Activated naive CD4-positive, alpha-beta T cell treated with anti-CD3 and anti-CD28 coated beads for 36 hours (primary cell): ENCODE results near the gene MLST8. TPM values are rescaled to one million over a fixed set of nuclear protein-coding genes. Genes with fewer than 3 reads are reported as not detected.
A peak's percentile ranks its signal among the peaks of the same experiment; 100 is the strongest.

ENCODE experiments used
- CTCF ChIA-PET: fragments of 350-600 bp; sonication (Branson Sonifier 250); formaldehyde crosslinking; loops from one replicate; lab custom pipeline; 2021; ENCODE audit warnings: antibody characterized with exemption; lab: Charles Lee
- DNase-seq: peaks from one replicate; pipeline ENCODE4 v3.0.0-alpha.2; 2020
- H3K27ac Mint-ChIP-seq: one replicate; pipeline ENCODE4 v1.8.0; 2021; ENCODE audit warnings: mild to moderate bottlenecking, mixed read lengths
- H3K27me3 Mint-ChIP-seq: one replicate; pipeline ENCODE4 v1.8.0; 2021; ENCODE audit warnings: low read depth, mixed read lengths
- H3K36me3 Mint-ChIP-seq: one replicate; pipeline ENCODE4 v1.8.0; 2021; ENCODE audit warnings: low read depth, mixed read lengths
- H3K4me1 Mint-ChIP-seq: one replicate; pipeline ENCODE4 v1.8.0; 2021; ENCODE audit warnings: low read depth, mixed read lengths
- H3K4me3 Mint-ChIP-seq: one replicate; pipeline ENCODE4 v1.8.0; 2021; ENCODE audit warnings: mild to moderate bottlenecking, moderate library complexity, mixed read lengths
- H3K9me3 Mint-ChIP-seq: one replicate; pipeline ENCODE4 v1.8.0; 2021; ENCODE audit warnings: mixed read lengths
- intact Hi-C: fragments of 100-400 bp; cut with micrococcal nuclease; formaldehyde crosslinking; loops from one replicate; pipeline ENCODE4 v1.15.1; 2023
- total RNA-seq, 2 experiments: library from RNA; stranded (reverse); gene quantifications; one replicate each; pipeline ENCODE4 v1.2.3, GENCODE V29; 2021

MLST8 gene
- total RNA-seq, 2 experiments from 2014 or later, result 70.0 to 70.1 TPM

DNA sequence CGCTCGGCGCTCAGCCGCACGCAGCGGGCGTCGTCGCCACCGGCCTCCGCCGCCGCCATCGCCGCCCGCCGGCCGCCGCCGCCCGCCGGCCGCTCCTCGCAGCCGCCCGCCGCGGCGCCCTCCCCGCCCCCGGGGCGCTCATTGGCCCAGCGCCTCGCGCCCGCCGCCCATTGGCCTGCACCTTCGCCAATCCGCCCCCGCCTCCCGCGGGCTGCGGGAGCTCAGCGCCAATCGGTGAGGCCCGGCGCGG is 9.4 kb downstream of the MLST8 start, which contains the start of gene PGP:
Gene PGP (minus strand): TSS at position 122 of the 250 bp plus-strand sequence. CDS start 63 bp downstream, at position 59.
- H3K4me3 Mint-ChIP-seq, result peak within 1 kb of the TSS; percentile 83
- intact Hi-C loops, result loop anchor here (2.0 to 10.0 kb wide), 4 partner anchors 36 to 210 kb away; partner anchors contain the start of genes CCNF, ECI1, RNPS1 and TRAF7
- peaks cover 13% of the 10 kb centered on the region for H3K36me3 Mint-ChIP-seq
- no peaks in the 10 kb centered on the region for H3K27me3 Mint-ChIP-seq
- H3K4me1 Mint-ChIP-seq, result peaks cover 22% of the 10 kb centered on the region
- no peaks in the 10 kb centered on the region for H3K9me3 Mint-ChIP-seq
- DNase-seq, result no peak
- H3K27ac Mint-ChIP-seq, result peak within 1 kb of the TSS; percentile 84
- CTCF ChIA-PET, result interaction anchor here (2.4 kb wide), 1 partner anchor 20 kb away, joined by 10 read pairs; no protein-coding TSS in a partner anchor

DNA sequence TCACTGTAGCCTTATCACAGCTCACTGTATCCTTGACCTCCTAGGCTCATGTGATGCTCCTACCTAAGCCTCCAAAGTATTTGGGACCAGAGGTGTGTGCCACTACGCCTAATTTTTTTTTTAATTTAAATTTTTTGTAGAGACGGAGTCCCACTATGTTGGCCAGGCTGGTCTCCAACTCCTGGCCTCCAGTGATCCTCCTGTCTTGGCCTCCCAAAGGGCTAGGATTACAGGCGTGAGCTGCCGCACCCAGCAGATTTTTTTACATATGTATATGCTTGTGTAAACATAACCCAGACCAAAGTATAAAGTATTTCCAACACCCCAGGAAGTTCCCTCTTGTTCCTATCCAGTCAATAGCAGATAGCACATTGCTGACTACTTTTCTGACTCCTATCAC is 11.1 kb downstream of the MLST8 start:
- intact Hi-C loops, result loop anchor here (10.0 kb wide), 1 partner anchor 208 kb away; the partner anchor contains the start of gene CCNF
- Mint-ChIP-seq H3K36me3 (peaks cover 13% of the 10 kb centered on the region), H3K4me3 (peak overlapping the region; percentile 83), H3K27me3 (no peaks in the 10 kb centered on the region), H3K9me3 (no peaks in the 10 kb centered on the region), H3K4me1 (peaks cover 22% of the 10 kb centered on the region), H3K27ac (no peak overlapping the region)
- CTCF ChIA-PET, result interaction anchor here (0.6 to 2.4 kb wide), 3 partner anchors 21 to 212 kb away, joined by 4 to 10 read pairs (median 5); no protein-coding TSS in a partner anchor
- no peak for DNase-seq

DNA sequence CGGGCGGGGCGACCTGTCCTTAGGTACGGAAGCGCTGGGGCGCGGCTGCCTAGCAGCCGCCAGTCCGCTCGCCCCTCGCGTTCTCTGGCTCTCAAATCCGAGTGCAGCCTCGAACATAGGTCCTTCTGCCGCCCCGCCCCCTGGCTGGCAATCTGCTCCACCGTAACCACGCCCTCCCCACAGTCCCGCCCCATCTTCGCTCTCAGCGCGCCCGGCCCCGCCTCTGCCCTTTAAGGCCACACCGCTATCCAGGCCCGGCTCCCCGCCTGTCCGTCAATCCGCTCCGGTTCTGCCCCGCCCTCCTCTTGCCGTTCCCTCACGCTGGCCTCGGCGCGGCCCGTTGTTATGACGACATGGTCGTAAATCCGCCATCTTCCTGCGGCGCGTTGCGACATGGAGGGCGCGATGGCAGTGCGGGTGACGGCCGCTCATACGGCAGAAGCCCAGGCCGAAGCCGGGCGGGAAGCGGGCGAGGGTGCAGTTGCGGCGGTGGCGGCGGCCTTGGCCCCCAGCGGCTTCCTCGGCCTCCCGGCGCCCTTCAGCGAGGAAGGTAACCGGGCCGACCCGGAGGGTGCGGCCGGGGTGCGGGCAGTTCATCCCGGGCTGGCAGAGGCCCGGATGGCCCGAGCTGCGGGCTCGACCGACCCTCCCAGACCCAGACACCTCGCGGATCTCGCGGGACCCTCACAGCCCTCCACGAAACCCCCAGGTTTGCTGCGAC is 18.1 kb downstream of the MLST8 start, which contains the start of gene E4F1:
Gene E4F1 (plus strand): TSS at position 371 of the 721 bp plus-strand sequence. CDS start 23 bp downstream, at position 394.
- peak within 1 kb of the TSS; percentile 18 for H3K27ac Mint-ChIP-seq
- H3K27me3 Mint-ChIP-seq, result no peaks in the 10 kb centered on the region
- intact Hi-C loops, result loop anchor here (1.0 to 5.0 kb wide), 9 partner anchors 8 to 803 kb away; partner anchors contain the start of genes ATP6V0C, ECI1, KCTD5 and MLST8
- CTCF ChIA-PET, result no interaction called here
- H3K4me1 Mint-ChIP-seq, result peaks cover 22% of the 10 kb centered on the region
- no peaks in the 10 kb centered on the region for H3K36me3 Mint-ChIP-seq
- H3K4me3 Mint-ChIP-seq, result peak within 1 kb of the TSS; percentile 78
- DNase-seq, result peak; percentile 100
- H3K9me3 Mint-ChIP-seq, result no peaks in the 10 kb centered on the region

DNA sequence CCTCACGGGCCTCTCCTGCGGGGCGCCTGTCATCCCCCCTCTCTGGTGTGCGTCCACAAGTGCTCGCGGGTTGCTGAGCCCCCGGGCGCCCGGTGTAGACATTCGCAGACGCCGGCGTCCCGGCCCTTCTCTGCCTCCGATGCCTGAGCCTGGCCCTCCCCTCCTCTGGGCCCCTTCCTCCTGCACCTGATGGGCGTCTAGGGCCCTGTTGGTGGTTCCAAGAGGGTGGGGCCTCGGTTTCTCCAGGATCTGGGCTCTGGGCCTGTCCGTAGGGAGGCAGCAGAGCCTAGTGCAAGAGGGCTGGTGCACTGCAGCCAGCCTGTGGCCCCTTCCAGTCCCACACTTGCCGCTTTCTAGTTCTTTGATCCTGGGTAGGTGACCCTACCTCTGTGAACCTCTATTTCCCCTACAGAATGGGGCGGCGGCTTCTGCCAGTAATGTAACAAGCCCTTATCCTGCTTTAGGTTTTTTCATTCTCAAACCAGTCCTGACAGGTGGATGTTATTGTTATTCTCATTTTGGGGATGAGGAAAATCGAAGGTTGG is 18.8 kb downstream of the MLST8 start:
- Mint-ChIP-seq H3K4me3 (peak overlapping the region; percentile 78), H3K9me3 (no peaks in the 10 kb centered on the region), H3K27me3 (no peaks in the 10 kb centered on the region), H3K4me1 (peaks cover 22% of the 10 kb centered on the region), H3K27ac (peak overlapping the region; percentile 18), H3K36me3 (no peaks in the 10 kb centered on the region)
- intact Hi-C loops, result loop anchor here (1.0 to 5.0 kb wide), 9 partner anchors 9 to 803 kb away; partner anchors contain the start of genes ATP6V0C, ECI1, KCTD5 and MLST8
- CTCF ChIA-PET, result no interaction called here
- peak; percentile 51 for DNase-seq

DNA sequence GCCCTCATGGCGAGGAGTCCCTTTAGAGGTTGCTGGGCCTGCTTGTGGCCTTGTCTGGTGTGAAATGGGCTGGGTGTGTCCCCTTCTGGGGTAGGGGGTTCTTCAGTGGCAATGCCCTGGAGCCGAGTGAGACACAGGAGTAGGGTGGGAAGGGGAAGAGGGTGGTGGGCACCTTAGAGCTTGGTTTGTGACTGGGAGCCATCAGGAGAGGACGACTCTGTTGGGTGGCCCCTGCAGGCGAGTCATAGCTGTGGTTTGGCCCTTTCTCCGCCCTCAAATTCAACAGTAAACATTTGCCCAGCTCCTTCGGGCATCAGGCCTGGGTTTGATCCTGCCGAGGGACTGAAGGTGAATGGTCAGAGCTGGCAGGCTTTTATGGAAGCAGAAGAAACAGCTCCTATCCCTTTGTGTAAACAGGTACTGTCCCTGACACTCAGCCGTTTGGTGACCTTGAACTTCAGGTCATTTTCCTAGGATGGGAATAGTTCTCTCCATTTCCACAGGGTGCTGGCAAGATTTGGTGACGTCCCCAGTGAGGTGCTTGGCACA is 21.1 kb downstream of the MLST8 start:
- H3K4me3 Mint-ChIP-seq, result no peak overlapping the region
- intact Hi-C loops, result no loop called here
- no peak overlapping the region for H3K27ac Mint-ChIP-seq
- no peaks in the 10 kb centered on the region for H3K9me3 Mint-ChIP-seq
- CTCF ChIA-PET, result interaction anchor here (1.1 kb wide), 1 partner anchor 32 kb away, joined by 3 read pairs; no protein-coding TSS in a partner anchor
- no peaks in the 10 kb centered on the region for H3K27me3 Mint-ChIP-seq
- peaks cover 22% of the 10 kb centered on the region for H3K4me1 Mint-ChIP-seq
- DNase-seq, result no peak
- H3K36me3 Mint-ChIP-seq, result peaks cover 9% of the 10 kb centered on the region

DNA sequence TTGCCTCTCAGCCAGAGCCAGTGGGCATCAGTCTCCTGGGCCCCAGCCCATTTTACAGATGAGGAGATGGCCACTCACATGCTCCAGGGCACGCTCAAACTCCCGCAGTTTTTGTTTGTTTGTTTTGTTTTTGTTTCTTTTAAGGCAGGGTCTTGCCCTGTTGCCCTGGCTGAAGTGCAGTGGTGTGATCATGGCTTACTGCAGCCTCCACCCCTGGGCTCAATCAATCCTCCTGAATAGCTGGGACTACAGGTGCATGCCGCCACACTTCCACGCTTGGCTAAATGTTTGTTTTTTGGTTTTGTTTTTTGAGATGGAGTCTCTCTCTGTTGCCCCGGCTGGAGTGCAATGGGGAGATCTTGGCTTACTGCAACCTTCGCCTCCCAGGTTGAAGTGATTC is 21.7 kb downstream of the MLST8 start:
- Mint-ChIP-seq H3K27me3 (no peaks in the 10 kb centered on the region), H3K36me3 (peaks cover 12% of the 10 kb centered on the region), H3K9me3 (no peaks in the 10 kb centered on the region), H3K4me1 (peaks cover 22% of the 10 kb centered on the region), H3K4me3 (no peak overlapping the region), H3K27ac (no peak overlapping the region)
- intact Hi-C loops, result no loop called here
- no peak for DNase-seq
- CTCF ChIA-PET, result interaction anchor here (1.1 kb wide), 1 partner anchor 32 kb away, joined by 3 read pairs; no protein-coding TSS in a partner anchor

DNA sequence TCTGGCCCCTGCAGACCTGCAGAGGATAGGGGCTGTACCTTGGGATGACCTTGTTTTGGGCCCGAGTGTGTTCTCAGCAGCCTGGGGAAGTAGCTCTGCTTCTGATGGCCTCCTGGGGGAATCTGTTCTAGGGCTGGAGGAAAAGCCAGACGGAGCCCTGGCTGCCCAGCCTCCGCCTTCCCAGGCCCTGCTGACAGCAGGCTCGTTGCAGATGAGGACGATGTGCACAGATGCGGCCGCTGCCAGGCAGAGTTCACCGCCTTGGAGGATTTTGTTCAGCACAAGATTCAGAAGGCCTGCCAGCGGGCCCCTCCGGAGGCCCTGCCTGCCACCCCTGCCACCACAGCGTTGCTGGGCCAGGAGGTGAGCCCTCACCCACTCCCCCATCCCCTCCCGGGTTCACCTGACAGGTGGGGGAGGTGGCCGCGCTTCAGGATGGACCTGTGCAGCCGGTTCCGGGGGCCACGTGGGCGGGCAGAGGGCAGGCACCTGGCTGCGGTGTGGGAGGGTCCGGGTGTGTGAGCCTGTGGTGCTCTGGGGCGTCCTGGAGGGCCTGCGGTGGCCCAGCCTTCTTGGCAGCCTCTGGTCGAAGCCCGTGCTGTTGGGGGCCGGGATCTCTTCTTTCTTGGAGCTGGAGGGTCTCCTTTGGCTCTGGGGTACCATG is 23.0 kb downstream of the MLST8 start:
- CTCF ChIA-PET, result no interaction called here
- Mint-ChIP-seq H3K36me3 (peaks cover 13% of the 10 kb centered on the region), H3K4me1 (peaks cover 20% of the 10 kb centered on the region), H3K27me3 (no peaks in the 10 kb centered on the region), H3K4me3 (no peak overlapping the region), H3K27ac (no peak overlapping the region), H3K9me3 (no peaks in the 10 kb centered on the region)
- intact Hi-C loops, result no loop called here
- no peak for DNase-seq

DNA sequence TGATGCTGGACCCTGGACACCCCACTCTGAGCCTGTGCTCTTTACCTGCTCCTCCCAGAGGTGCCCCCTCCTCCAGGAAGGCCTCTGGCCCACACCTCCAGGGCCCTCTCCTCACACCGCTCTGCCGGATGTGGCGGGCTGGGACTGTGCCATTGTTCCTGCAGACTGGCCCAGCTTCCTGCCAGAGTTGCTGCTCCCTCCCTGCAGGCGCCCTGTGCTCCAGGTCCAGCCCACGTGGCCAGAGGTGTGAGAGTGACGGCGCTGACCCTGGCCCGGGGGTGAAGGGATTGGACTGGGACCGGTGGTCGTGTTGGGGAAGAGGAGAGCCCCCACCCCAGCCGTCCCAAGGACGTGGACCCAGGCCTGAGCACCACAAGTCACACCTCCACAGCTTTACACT is 23.8 kb downstream of the MLST8 start:
- Mint-ChIP-seq H3K36me3 (peaks cover 16% of the 10 kb centered on the region), H3K27ac (no peak overlapping the region), H3K27me3 (no peaks in the 10 kb centered on the region), H3K4me3 (no peak overlapping the region), H3K4me1 (peaks cover 19% of the 10 kb centered on the region), H3K9me3 (no peaks in the 10 kb centered on the region)
- intact Hi-C loops, result no loop called here
- DNase-seq, result no peak
- CTCF ChIA-PET, result no interaction called here

DNA sequence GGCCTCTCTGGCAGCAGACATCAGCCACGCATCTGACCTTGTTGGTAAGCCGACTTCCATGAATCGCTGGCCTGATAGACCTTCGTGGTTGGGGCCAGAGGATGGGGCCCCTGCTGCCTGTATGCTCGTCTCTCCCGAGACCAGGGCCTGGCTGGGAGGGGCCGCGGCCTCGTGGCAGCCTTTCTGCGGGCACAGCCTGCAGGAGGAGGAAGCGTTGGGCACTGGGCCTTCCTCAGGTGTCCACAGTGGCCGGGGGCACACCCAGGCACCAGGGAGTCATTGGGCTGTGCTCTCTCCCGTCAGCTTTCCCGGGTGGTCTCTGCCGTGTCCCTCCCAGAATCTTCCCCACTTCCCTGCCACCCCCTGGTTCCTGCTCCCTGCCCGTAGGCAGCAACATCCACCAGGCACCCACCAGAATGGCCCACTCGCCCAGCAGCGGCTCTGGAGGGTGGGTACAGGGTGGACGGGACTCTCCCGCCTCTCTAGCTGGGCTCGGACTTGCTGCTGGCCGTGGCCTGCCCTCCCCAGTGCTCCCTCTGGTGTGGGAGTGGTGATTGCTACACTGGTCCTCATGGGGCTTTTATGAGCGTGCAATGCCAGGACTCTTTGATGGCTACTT is 24.5 kb downstream of the MLST8 start:
- peaks cover 13% of the 10 kb centered on the region for H3K4me1 Mint-ChIP-seq
- no peaks in the 10 kb centered on the region for H3K9me3 Mint-ChIP-seq
- H3K27me3 Mint-ChIP-seq, result no peaks in the 10 kb centered on the region
- peaks cover 17% of the 10 kb centered on the region for H3K36me3 Mint-ChIP-seq
- intact Hi-C loops, result no loop called here
- DNase-seq, result no peak
- H3K4me3 Mint-ChIP-seq, result no peak overlapping the region
- CTCF ChIA-PET, result no interaction called here
- no peak overlapping the region for H3K27ac Mint-ChIP-seq

DNA sequence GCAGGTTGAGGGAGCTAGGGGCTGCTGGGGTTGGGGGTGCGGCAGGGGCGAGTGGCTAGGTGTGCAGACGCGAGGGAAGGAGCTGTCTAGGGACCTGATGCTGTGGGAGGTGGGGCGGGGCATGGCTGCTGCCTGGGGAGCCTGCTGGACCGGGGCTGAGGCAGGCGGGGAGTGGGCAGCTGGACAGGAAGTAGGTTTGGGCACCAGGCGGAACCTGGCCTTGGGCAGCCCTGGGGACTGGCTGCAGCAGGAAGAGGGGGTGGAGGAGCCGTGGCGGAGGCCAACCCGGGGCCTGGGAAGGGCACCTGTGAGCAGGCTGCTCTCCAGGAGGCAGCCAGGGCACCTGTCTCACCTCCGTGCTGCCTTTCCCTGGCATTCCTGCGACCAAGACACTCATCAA is 25.1 kb downstream of the MLST8 start:
- intact Hi-C loops, result no loop called here
- no peaks in the 10 kb centered on the region for H3K27me3 Mint-ChIP-seq
- H3K4me3 Mint-ChIP-seq, result no peak overlapping the region
- peaks cover 8% of the 10 kb centered on the region for H3K4me1 Mint-ChIP-seq
- H3K9me3 Mint-ChIP-seq, result no peaks in the 10 kb centered on the region
- H3K27ac Mint-ChIP-seq, result no peak overlapping the region
- no peak for DNase-seq
- CTCF ChIA-PET, result no interaction called here
- peaks cover 19% of the 10 kb centered on the region for H3K36me3 Mint-ChIP-seq

DNA sequence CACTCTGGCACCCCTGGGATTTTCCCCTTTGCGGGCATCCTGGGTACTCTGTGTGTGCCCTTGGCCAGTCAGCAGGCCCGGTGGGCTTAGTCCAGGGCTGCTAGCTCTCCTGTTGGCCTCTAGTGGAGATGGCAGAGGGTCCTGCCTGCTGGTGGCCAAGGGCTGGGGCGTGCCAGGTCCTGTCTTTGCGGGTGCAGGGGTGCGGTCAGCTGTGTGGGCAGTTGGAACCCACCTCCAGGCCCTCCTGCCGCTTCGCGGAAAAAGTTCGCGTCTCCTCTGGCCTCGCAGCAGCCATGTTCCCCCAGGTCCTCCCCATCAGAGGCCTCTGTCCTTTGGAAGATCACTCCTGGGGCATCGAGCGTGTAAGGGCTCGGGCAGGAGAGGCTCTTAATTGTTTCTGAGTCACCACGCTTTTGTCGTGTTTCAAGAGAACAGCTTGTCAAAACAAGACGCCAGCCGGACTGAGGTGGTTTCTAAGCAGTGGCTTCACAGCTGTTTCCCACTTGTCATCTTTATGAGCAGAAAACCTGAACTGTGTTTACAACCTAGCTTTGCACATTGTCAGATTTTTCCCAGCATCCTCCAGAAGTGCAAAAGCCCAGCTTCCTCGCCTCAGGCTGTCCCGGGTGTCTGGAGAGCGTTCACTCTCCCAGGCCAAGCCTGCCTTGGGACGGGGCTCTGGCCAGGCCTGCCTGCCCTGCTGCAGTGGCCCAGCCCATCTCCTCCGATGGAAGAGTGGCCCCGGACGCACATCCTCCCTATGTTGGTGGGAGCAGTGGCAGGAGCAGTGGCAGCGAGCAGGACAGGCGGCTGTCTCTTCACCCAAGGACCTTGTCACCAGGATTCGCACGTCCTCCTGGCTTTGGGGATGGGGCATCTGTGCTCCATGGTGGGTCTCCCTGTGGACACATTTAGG is 26.0 kb downstream of the MLST8 start:
- Mint-ChIP-seq H3K27ac (no peak overlapping the region), H3K4me1 (peaks cover 3% of the 10 kb centered on the region), H3K27me3 (no peaks in the 10 kb centered on the region), H3K9me3 (no peaks in the 10 kb centered on the region), H3K4me3 (no peak overlapping the region), H3K36me3 (peaks cover 22% of the 10 kb centered on the region)
- intact Hi-C loops, result no loop called here
- DNase-seq, result no peak
- CTCF ChIA-PET, result no interaction called here
